ENCODE measurements around the gene PKIB. TPM values are rescaled to one million over a fixed set of nuclear protein-coding genes. Genes with fewer than 3 reads are reported as not detected.

Gene PKIB
- total and polyA plus RNA-seq, 2 of the 4 experiments (the other 2 are of a cell fraction): 6.3 to 13.1 TPM

- TF ChIP-seq CEBPB (IDR thresholded peaks at IDR 0.05; ENCODE audit: low read depth, low read length) (no peak), FOS (IDR thresholded peaks at IDR 0.05; ENCODE audit: low read depth, low read length) (no peak)
- Histone ChIP-seq H2BK5ac (ENCODE audit: low read depth, low read length, poor library complexity, severe bottlenecking) (no peak overlapping the region), H3K18ac (ENCODE audit: low read depth, low read length) (no peak overlapping the region), H2AK9ac (replicated peaks; ENCODE audit: low read depth, low read length, poor library complexity) (no peak overlapping the region), H3K27ac (ENCODE audit: insufficient read depth, low read length) (no peak overlapping the region), H4K20me1 (ENCODE audit: insufficient read depth, low read length) (no peaks in the 10 kb centered on the region), H2AK5ac (ENCODE audit: low read depth, low read length) (no peak overlapping the region), H3K4me2 (ENCODE audit: low read depth, low read length) (no peak overlapping the region), H2BK15ac (ENCODE audit: low read depth, low read length) (no peak overlapping the region), H3K56ac (ENCODE audit: extremely low read depth, insufficient read depth, low read length) (no peak overlapping the region), H3K79me1 (ENCODE audit: low read depth in 1 of 2, low read length in 2 of 2) (no peaks in the 10 kb centered on the region), H3K27me3 (ENCODE audit: control insufficient read depth, insufficient read depth, low read length) (no peaks in the 10 kb centered on the region), H3K23ac (ENCODE audit: low read depth, low read length) (no peak overlapping the region), H4K5ac (ENCODE audit: low read depth, low read length) (no peak overlapping the region), H3K4ac (ENCODE audit: low read depth, low read length) (no peak overlapping the region), H2BK120ac (ENCODE audit: low read depth, low read length) (no peak overlapping the region), H3K36me3 (ENCODE audit: control insufficient read depth, insufficient read depth, low read length) (no peaks in the 10 kb centered on the region), H3K9ac (ENCODE audit: low read depth, low read length) (no peak overlapping the region), H3K9me1 (ENCODE audit: insufficient read depth, low read length) (no peaks in the 10 kb centered on the region), H4K8ac (ENCODE audit: low read depth in 2 of 2, low read length in 2 of 2) (no peak overlapping the region), H2AFZ (replicated peaks; ENCODE audit: low read length, poor library complexity) (no peak overlapping the region), H3K4me1 (ENCODE audit: control insufficient read depth, insufficient read depth, low read length) (no peaks in the 10 kb centered on the region), H2BK20ac (ENCODE audit: low read depth, low read length) (no peak overlapping the region), H3K9me3 (ENCODE audit: control insufficient read depth, insufficient read depth, low read length) (no peaks in the 10 kb centered on the region), H3K4me3 (ENCODE audit: insufficient read depth, low read depth, low read length) (no peak overlapping the region), H4K91ac (ENCODE audit: insufficient read depth, low read depth, low read length) (no peak overlapping the region), H3K14ac (replicated peaks; ENCODE audit: low read depth, low read length) (no peak overlapping the region)
- DNase-seq: no peak
- ChIA-PET CTCF (interaction anchor here (0.6 to 0.7 kb wide), 4 partner anchors 59 to 180 kb away, joined by 3 to 7 read pairs (median 4); no protein-coding TSS in a partner anchor), POLR2A (ENCODE audit: unreplicated experiment) (no interaction called here)
- WGBS, 2 experiments (ENCODE audit: extremely low coverage in 2 of 2, insufficient read length in 1 of 2): no CpG with 5 or more reads among the region's 2 CpGs
- intact Hi-C loops (cut with micrococcal nuclease): no loop called here
- BruUV-seq (replicated peaks): no TSS peak
- ATAC-seq (ENCODE audit: low read depth): no peak
- dilution Hi-C loops (cut with HindIII; ENCODE audit: low sequenced_read_pairs, unreplicated experiment): no loop called here
- in situ Hi-C loops (cut with MboI; ENCODE audit: low sequenced_read_pairs): no loop called here
Observed at GRCh38 chr6:122671251-122671650, 61.0 kb downstream of the PKIB start.

All from IMR-90 (cell line).